HepG2 (cell line): ENCODE data around the gene ATP8A2. TPM values are rescaled to one million over a fixed set of nuclear protein-coding genes. Genes with fewer than 3 reads are reported as not detected.

Experiments used
- ATAC-seq: fragments of 200-7000 bp; cut with Tn5 transposase; 3 replicates; pipeline ENCODE4 v1.9.1; 2020; ENCODE audit warnings: mild to moderate bottlenecking, moderate library complexity
- BruUV-seq: library from RNA; stranded (reverse); fragments of 400-500 nt; replicated peaks from 2 replicates; lab custom pipeline; 2021; lab: Mats Ljungman, UMichigan
- CTCF ChIA-PET: fragments of 300-600 bp; formaldehyde crosslinking; extraction: SDS; loops from one replicate; lab custom pipeline; 2021; ENCODE audit warnings: low total read pairs, inconsistent platforms, low intra/inter-chr PET ratio; lab: Yijun Ruan, JAX
- POLR2A ChIA-PET: fragments of 350-600 bp; sonication (Branson Sonifier 250); formaldehyde crosslinking; loops from one replicate; lab custom pipeline; 2020; ENCODE audit warnings: antibody characterized with exemption, inconsistent platforms; lab: Yijun Ruan, JAX
- DNase-seq: peaks from one replicate; pipeline ENCODE4 v3.0.0-alpha.2; 2015; ENCODE audit warnings: low spot score
- FAIRE-seq: peaks from 3 replicates; lab custom pipeline; 2011; peaks lifted over from hg19 to GRCh38; lab: Jason Lieb, UNC
- H2AFZ ChIP-seq: one replicate; pipeline ENCODE4 v1.6.1; 2011; ENCODE audit warnings: low read length, inconsistent platforms
- H3K27ac ChIP-seq: fragments of 300-600 bp; 3 replicates; pipeline ENCODE4 v1.8.0; 2011; ENCODE audit warnings: mixed run types, mild to moderate bottlenecking, mixed read lengths, low read length, inconsistent platforms; ENCODE audit not compliant: insufficient read depth; ENCODE audit errors: extremely low read length
- H3K27me3 ChIP-seq, 2 experiments: fragments of 200-600 bp in 1 of 2; 2 replicates in 1 of 2; 3 replicates in 1 of 2; pipeline versions ENCODE4 v1.6.0 to v1.8.0; 2011; ENCODE audit warnings: low read length in 2 of 2, mild to moderate bottlenecking in 2 of 2, moderate library complexity in 2 of 2, inconsistent platforms in 1 of 2; ENCODE audit not compliant: insufficient read depth in 2 of 2, control insufficient read depth in 1 of 2
- H3K36me3 ChIP-seq, 2 experiments: fragments of 200-600 bp in 1 of 2; replicated peaks in 1 of 2; 2 replicates in 1 of 2; 3 replicates in 1 of 2; pipeline versions ENCODE4 v1.5.1 to v1.8.0; 2011; ENCODE audit warnings: low read length in 2 of 2, inconsistent platforms in 1 of 2; ENCODE audit not compliant: insufficient read depth in 2 of 2, control insufficient read depth in 1 of 2
- H3K4me1 ChIP-seq: 2 replicates; pipeline ENCODE4 v1.5.1; 2012; ENCODE audit warnings: low read length, inconsistent platforms; ENCODE audit not compliant: insufficient read depth
- H3K4me2 ChIP-seq: 2 replicates; pipeline ENCODE4 v1.6.0; 2011; ENCODE audit warnings: low read depth, low read length, inconsistent platforms
- H3K4me3 ChIP-seq, 3 experiments: fragments of 200-600 bp in 1 of 3; sonication (generic), shearing (Covaris generic) in 1 of 3; replicated peaks in 1 of 3; 2 replicates each; pipeline ENCODE4 v1.5.1; 2011 to 2016; ENCODE audit warnings: low read length in 3 of 3, inconsistent platforms in 2 of 3, low read depth in 2 of 3, mild to moderate bottlenecking in 2 of 3, control low read depth in 1 of 3, mixed read lengths in 1 of 3; ENCODE audit not compliant: insufficient read depth in 1 of 3
- H3K79me2 ChIP-seq: one replicate; pipeline ENCODE4 v1.6.1; 2011; ENCODE audit warnings: low read length, inconsistent platforms; ENCODE audit not compliant: insufficient read depth
- H3K9ac ChIP-seq: 2 replicates; pipeline ENCODE4 v1.6.0; 2011; ENCODE audit warnings: mild to moderate bottlenecking, low read depth, low read length, inconsistent platforms; ENCODE audit not compliant: insufficient read depth
- H3K9me3 ChIP-seq: 2 replicates; pipeline ENCODE4 v1.5.1; 2012; ENCODE audit warnings: mild to moderate bottlenecking, low read length
- H4K20me1 ChIP-seq: 2 replicates; pipeline ENCODE4 v1.6.0; 2011; ENCODE audit warnings: inconsistent platforms, mild to moderate bottlenecking, low read length, moderate library complexity; ENCODE audit not compliant: insufficient read depth
- BRCA1 ChIP-seq: sonication (generic); formaldehyde crosslinking; IDR thresholded peaks from 2 replicates; pipeline ENCODE4 v1.4.0; 2020; ENCODE audit warnings: missing genetic modification reagents
- EED ChIP-seq: sonication (generic); formaldehyde crosslinking; IDR thresholded peaks from 2 replicates; pipeline ENCODE4 v1.5.0; 2020; ENCODE audit warnings: mild to moderate bottlenecking, missing genetic modification reagents
- ERF ChIP-seq: IDR thresholded peaks from 2 replicates; pipeline ENCODE4 v1.6.1; 2018; ENCODE audit warnings: missing biosample characterization, missing genetic modification reagents
- KMT2A ChIP-seq: sonication (generic); formaldehyde crosslinking; IDR thresholded peaks from 2 replicates; pipeline ENCODE4 v1.4.0; 2020; ENCODE audit warnings: missing genetic modification reagents
- SKIL ChIP-seq: sonication (generic); formaldehyde crosslinking; IDR thresholded peaks from 2 replicates; pipeline ENCODE4 v1.8.0; 2022; ENCODE audit warnings: missing genetic modification reagents, mild to moderate bottlenecking, moderate library complexity, borderline replicate concordance
- ZFP36 ChIP-seq: fragments of 150-350 bp; IDR thresholded peaks from 2 replicates; pipeline ENCODE4 v1.6.1; 2018; ENCODE audit warnings: borderline replicate concordance, low read length, low read depth; ENCODE audit not compliant: partially characterized antibody
- ZNF367 ChIP-seq: sonication (generic); formaldehyde crosslinking; IDR thresholded peaks from 2 replicates; pipeline ENCODE4 v1.4.0; 2020; ENCODE audit warnings: missing genetic modification reagents, borderline replicate concordance
- WGBS: methylation state at CpG from one replicate; pipeline ENCODE4 v1.1.6; 2017; ENCODE audit warnings: low lambda C conversion rate; 5-methylcytosine and 5-hydroxymethylcytosine counted together
- in situ Hi-C: cut with HindIII; loops from 2 replicates; pipeline ENCODE4 v1.10.0; 2017; ENCODE audit warnings: low pct_unique_long_range_greater_than_20kb; ENCODE audit not compliant: extremely low pct_ligation_motif_present
- intact Hi-C: fragments of 100-400 bp; cut with micrococcal nuclease; formaldehyde crosslinking; loops from one replicate; pipeline ENCODE4 v1.10.0; 2022; ENCODE audit not compliant: unreplicated experiment
- polyA plus RNA-seq, 8 experiments: library from polyadenylated mRNA; depleted of rRNA in 3 of 8; stranded (reverse) in 7 of 8; unstranded in 1 of 8; fragments of >200 nt; fragmentation: Illumina TruSeq in 4 of 8; extraction: Trizol in 4 of 8; gene quantifications; 2 replicates each; pipeline versions ENCODE4 v1.2.1 to v1.2.3, GENCODE V29; 2011 to 2016; ENCODE audit warnings: low read depth in 4 of 8, missing spikeins in 1 of 8, mixed read lengths in 1 of 8; ENCODE audit not compliant: insufficient read depth in 1 of 8
- total RNA-seq, 5 experiments: library from RNA; depleted of rRNA; stranded (reverse); fragments of >200 nt; fragmentation: Illumina TruSeq; extraction: Trizol; gene quantifications; 2 replicates each; pipeline ENCODE4 v1.2.3, GENCODE V29; 2016; ENCODE audit warnings: low read depth in 1 of 5

ATP8A2 gene
- total and polyA plus RNA-seq, 2 of the 13 experiments (the other 11 are each of a cell fraction or from before 2014, with no cell fraction given), result 0.09 TPM; not detected in 1

DNA sequence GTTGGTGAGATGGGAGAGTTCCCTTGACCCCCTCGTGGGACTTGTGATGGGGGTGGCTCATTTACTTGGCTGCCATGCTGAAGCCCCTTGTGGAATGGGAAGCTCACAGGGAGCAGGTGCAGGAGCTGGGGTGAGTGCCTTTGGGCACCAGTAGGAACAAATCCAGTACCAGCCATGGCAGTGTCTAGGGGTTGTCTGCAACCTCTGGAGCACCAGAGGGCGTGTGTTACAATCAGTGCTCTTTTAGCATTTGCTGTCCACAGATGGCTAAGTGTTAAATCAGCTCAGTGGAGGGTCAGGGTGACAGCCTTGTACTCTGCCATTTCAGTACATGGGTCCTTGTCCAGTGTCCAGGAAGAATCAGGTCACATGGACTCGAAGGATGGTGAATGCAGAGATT, 75.6 kb downstream of the ATP8A2 start:
- 0% methylated on average over 3 of the region's 3 CpGs for whole genome bisulfite sequencing
- DNase-seq (no peak), FAIRE-seq (no peak), ATAC-seq (peak; percentile 52)
- Histone ChIP-seq H3K27ac (no peak overlapping the region), H4K20me1 (no peaks in the 10 kb centered on the region), H3K4me1 (no peaks in the 10 kb centered on the region), H2AFZ (no peak overlapping the region), H3K4me2 (no peak overlapping the region), H3K36me3 (no peaks in the 10 kb centered on the region), H3K27me3 (0 out of 5 replicates have a peak, but pooled peaks cover 0 to 3% of the 10 kb centered on the region in 2 experiments), H3K79me2 (no peaks in the 10 kb centered on the region), H3K9me3 (no peaks in the 10 kb centered on the region), H3K4me3 (no peak overlapping the region), H3K9ac (no peak overlapping the region)
- in situ Hi-C loops (no loop called here), intact Hi-C loops (no loop called here)
- no TSS peak for BruUV-seq
- TF ChIP-seq SKIL, result no peak
- TF ChIP-seq EED, result no peak
- TF ChIP-seq ERF, result no peak
- POLR2A ChIA-PET, result no interaction called here
- CTCF ChIA-PET, result no interaction called here

DNA sequence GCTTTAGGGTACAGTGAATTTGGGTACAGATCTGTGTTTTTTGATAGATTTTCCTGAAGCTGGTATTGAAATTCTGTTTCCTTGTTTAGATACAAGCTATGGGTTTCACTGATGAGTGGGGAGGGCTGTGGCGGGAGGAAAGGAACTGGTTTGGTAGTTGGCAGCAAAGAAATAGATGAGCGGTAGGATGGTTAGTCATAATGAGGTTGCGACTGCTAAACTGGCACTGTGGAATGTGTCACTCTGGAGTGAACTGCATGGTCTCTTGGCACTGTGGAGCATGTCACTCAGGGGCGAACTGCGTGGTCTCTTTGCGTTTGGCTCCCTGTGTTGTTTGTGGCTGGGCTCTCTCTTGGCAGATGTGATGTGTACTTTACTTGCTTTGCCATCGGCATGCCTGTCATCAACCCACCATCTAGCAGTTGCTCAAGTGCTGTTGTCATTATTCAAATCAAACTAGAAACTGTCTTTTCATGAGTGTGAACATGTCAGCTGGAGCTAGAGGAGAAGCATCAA, 82.1 kb downstream of the ATP8A2 start:
- FAIRE-seq, result no peak
- no peaks in the 10 kb centered on the region for H3K4me1 ChIP-seq
- no peak for ATAC-seq
- no peak overlapping the region for H3K4me2 ChIP-seq
- no peak overlapping the region for H3K27ac ChIP-seq
- TF ChIP-seq ZNF367 (CRISPR knock-in tag) (no peak), ZFP36 (no peak), BRCA1 (CRISPR knock-in tag) (no peak), KMT2A (CRISPR knock-in tag) (no peak)
- peaks cover 0 to 13% of the 10 kb centered on the region in 2 experiments; a peak in 2 of 5 replicates for H3K27me3 ChIP-seq
- in situ Hi-C loops (no loop called here), intact Hi-C loops (no loop called here)
- H2AFZ ChIP-seq, result no peak overlapping the region
- CTCF ChIA-PET, result no interaction called here
- no peaks in the 10 kb centered on the region for H3K9me3 ChIP-seq
- POLR2A ChIA-PET, result no interaction called here
- 19% methylated on average over 4 of the region's 7 CpGs for WGBS
- no peaks in the 10 kb centered on the region for H3K79me2 ChIP-seq
- H3K36me3 ChIP-seq, result no peaks in the 10 kb centered on the region
- BruUV-seq, result no TSS peak
- DNase-seq, result no peak
- H4K20me1 ChIP-seq, result no peaks in the 10 kb centered on the region
- no peak overlapping the region for H3K9ac ChIP-seq
- H3K4me3 ChIP-seq, result no peak overlapping the region
